Left ventricle myocardium superior (tissue), 1 donor: ENCODE measurements around the gene C6orf62. TPM values are rescaled to one million over a fixed set of nuclear protein-coding genes. Genes with fewer than 3 reads are reported as not detected.

Experiments
- ATAC-seq: fragments of 200-7000 bp; cut with Tn5 transposase; one replicate; pipeline ENCODE4 v1.9.1; 2020; ENCODE audit warnings: mild to moderate bottlenecking, moderate library complexity
- DNase-seq: peaks from one replicate; pipeline ENCODE4 v3.0.0-alpha.2; 2020
- intact Hi-C: fragments of 100-400 bp; cut with micrococcal nuclease; formaldehyde crosslinking; loops from one replicate; pipeline ENCODE4 v1.11.0; 2022
- total RNA-seq: library from RNA; stranded (reverse); fragmentation: NEBNext Ultra II Directional; extraction: Animal tissue kit (Norgen Biotek cat#: 25700); gene quantifications from one replicate; pipeline ENCODE4 v1.2.1, GENCODE V29; 2021
- donor health status: DM: no; HTN: yes; CAD: no; lungs with severe emphysema.

The C6orf62 gene
- total RNA-seq, 1 donor from 2014 or later = 41.4 TPM

DNA sequence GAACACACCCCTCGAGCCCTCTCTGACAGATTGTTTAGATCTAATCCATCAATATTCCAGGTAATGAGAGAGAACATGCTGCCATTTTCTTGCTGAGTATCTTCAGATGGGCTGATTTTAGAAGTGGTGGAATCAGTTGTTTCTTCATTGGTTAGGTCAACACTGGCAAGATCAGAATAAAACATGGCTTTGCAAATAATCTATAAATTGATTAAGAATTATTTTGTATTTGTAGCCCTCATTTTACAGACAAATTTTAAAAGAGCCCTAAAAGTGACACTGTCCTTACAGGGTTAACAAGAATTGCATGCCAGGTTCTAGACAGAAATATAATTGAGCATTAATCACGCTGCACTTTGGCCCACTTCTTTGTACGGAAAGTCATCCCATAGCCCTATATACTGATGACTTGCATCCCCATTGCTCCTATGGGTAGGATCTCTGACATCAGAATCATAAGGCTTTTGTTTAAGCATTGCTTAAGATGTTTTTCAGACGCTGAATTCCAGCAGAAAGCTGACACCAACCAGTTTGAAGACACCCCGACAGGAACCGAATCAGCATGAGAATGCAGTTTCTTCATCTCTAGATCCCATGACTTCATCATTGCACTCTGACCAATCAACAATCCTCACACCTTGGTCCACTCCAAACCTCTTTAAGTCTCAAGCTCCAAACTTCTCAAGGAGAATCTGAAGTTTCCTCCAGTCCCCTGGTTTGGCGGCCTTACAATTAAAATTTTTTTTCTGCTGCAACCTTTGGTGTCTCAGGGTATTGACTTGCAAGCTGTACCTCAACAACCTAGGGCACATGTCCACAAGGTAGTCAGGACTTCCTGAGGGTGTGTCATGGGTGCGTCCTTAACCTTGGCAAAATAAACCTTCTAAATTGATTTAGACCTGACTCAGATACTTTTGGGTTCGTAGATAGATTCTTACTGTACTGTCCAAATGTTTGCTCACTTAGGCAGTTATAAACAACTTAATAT lies 60.1 kb downstream of the C6orf62 start:
- no peak for ATAC-seq
- intact Hi-C loops = no loop called here
- DNase-seq = no peak

DNA sequence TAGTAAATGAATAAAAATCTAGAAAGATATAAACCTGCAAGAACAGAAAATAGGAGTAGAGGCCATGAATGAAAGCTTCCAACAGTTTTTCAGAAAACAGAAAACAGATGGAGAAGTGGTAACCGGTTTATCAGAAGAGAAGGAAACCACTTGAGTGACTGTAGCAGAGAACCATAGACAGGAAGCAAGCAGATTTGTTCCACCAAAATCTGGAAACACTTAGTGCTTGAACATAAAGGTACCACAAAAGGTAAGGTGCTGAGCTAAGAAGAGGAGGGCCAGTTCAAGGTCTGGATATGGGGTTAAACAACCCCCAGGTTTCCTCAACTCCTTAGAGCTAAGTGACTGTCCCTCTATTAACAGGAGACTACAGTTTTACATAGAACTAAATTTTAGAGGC lies 63.7 kb downstream of the C6orf62 start:
- DNase-seq = no peak
- ATAC-seq = no peak
- intact Hi-C loops = no loop called here

Other genes starting within 250 kb of the C6orf62 start
- 1.1 TPM for gene GPLD1, start 229.6 kb downstream of the C6orf62 start, total RNA-seq
- gene ALDH5A1, start 224.2 kb downstream of the C6orf62 start, total RNA-seq = 31.2 TPM
- not detected for gene KIAA0319, start 73.0 kb downstream of the C6orf62 start, total RNA-seq
- 24.3 TPM for gene TDP2, start 52.3 kb downstream of the C6orf62 start, total RNA-seq
- gene ACOT13, start 52.1 kb downstream of the C6orf62 start, total RNA-seq = 80.0 TPM
- gene GMNN, start 55.8 kb upstream of the C6orf62 start, total RNA-seq = 8.3 TPM
- gene ARMH2, start 79.8 kb upstream of the C6orf62 start, total RNA-seq = not detected
- 3.6 TPM for gene RIPOR2, start 216.8 kb upstream of the C6orf62 start, total RNA-seq